Thymus (tissue), 11 donors: ENCODE measurements around the gene HOXA11. TPM values are rescaled to one million over a fixed set of nuclear protein-coding genes. Genes with fewer than 3 reads are reported as not detected.
A peak's percentile ranks its signal among the peaks of the same experiment; 100 is the strongest.

ENCODE experiments used
- DNase-seq, 9 donors: peaks; one replicate each; pipeline ENCODE4 v3.0.0-alpha.2; 2013; ENCODE audit warnings: low spot score in 9 of 9, low read depth in 6 of 9, missing footprints in 1 of 9
- H3K27ac ChIP-seq, 2 donors: one replicate each; pipeline ENCODE4 v1.5.1; 2013; ENCODE audit warnings: control low read depth in 1 of 2, low read depth in 1 of 2, low read length in 1 of 2, mild to moderate bottlenecking in 1 of 2, moderate library complexity in 1 of 2
- H3K27me3 ChIP-seq, 2 donors: one replicate each; pipeline ENCODE4 v1.5.1; 2013; ENCODE audit warnings: low read length in 1 of 2; ENCODE audit not compliant: control insufficient read depth in 2 of 2, insufficient read depth in 1 of 2
- H3K36me3 ChIP-seq, 2 donors: one replicate each; pipeline ENCODE4 v1.5.1; 2013; ENCODE audit warnings: low read length in 1 of 2, mild to moderate bottlenecking in 1 of 2, moderate library complexity in 1 of 2; ENCODE audit not compliant: control insufficient read depth in 2 of 2, insufficient read depth in 2 of 2
- H3K4me1 ChIP-seq, 2 donors: one replicate each; pipeline ENCODE4 v1.5.1; 2013; ENCODE audit warnings: low read length in 2 of 2; ENCODE audit not compliant: control insufficient read depth in 2 of 2, insufficient read depth in 2 of 2
- H3K4me3 ChIP-seq, 2 donors: one replicate each; pipeline ENCODE4 v1.5.1; 2013; ENCODE audit warnings: low read length in 2 of 2, control low read depth in 1 of 2, mild to moderate bottlenecking in 1 of 2
- H3K9me3 ChIP-seq, 2 donors: one replicate each; pipeline ENCODE4 v1.5.1; 2013; ENCODE audit warnings: low read length in 1 of 2, mild to moderate bottlenecking in 1 of 2; ENCODE audit not compliant: control insufficient read depth in 2 of 2, insufficient read depth in 1 of 2
- WGBS: extraction: QIAGEN DNeasy Blood & Tissue Kit; methylation state at CpG from one replicate; pipeline ENCODE4 v1.1.7; 2013; 5-methylcytosine and 5-hydroxymethylcytosine counted together
- polyA plus RNA-seq: library from polyadenylated mRNA; stranded (reverse); fragments of 200-250 nt; gene quantifications from one replicate; pipeline ENCODE4 v1.2.3, GENCODE V29; 2013
- total RNA-seq: library from RNA; stranded (reverse); fragments of 120-200 nt; gene quantifications from one replicate; pipeline ENCODE4 v1.2.4, GENCODE V29; 2013
- donor health status: healthy.

HOXA11 gene
- total and polyA plus RNA-seq, 2 donors = under 0.01 TPM; not detected in 1

- H3K4me1 ChIP-seq = peaks cover 9 to 16% of the 10 kb centered on the region in 2 donors
- no peak for DNase-seq
- no peak overlapping the region for H3K27ac ChIP-seq
- H3K27me3 ChIP-seq = peaks cover 88 to 97% of the 10 kb centered on the region in 2 donors
- peaks cover 1 to 4% of the 10 kb centered on the region in 2 donors for H3K9me3 ChIP-seq
- no peak overlapping the region for H3K4me3 ChIP-seq
- WGBS = 5% methylated on average over 4 of the region's 4 CpGs
- H3K36me3 ChIP-seq = no peaks in the 10 kb centered on the region
These were observed 16.6 kb upstream of the HOXA11 start for GRCh38 chr7:27201580-27202017.

GRCh38 chr7:27200761-27201579, 15.9 kb upstream of the HOXA11 start:
- Histone ChIP-seq H3K27ac (no peak overlapping the region), H3K9me3 (peaks cover 1 to 4% of the 10 kb centered on the region in 2 donors), H3K4me3 (peak overlapping the region in 1 of 2 donors; percentile 65), H3K36me3 (no peaks in the 10 kb centered on the region), H3K4me1 (peaks cover 9 to 16% of the 10 kb centered on the region in 2 donors), H3K27me3 (peaks cover 88 to 97% of the 10 kb centered on the region in 2 donors)
- WGBS = 9% methylated on average over 14 of the region's 14 CpGs
- DNase-seq = no peak

- Histone ChIP-seq H3K27ac (no peak within 1 kb of the TSS), H3K9me3 (peaks cover under 1 to 1% of the 10 kb centered on the region in 2 donors), H3K4me3 (peak within 1 kb of the TSS in 1 of 2 donors; percentile 65), H3K27me3 (peaks cover 88 to 97% of the 10 kb centered on the region in 2 donors), H3K36me3 (no peaks in the 10 kb centered on the region), H3K4me1 (peaks cover 9 to 16% of the 10 kb centered on the region in 2 donors)
- 1% methylated on average over 99 of the region's 99 CpGs for WGBS
- peak in 6 of 9 donors; percentile 45 to 77 (median 55) for DNase-seq
These were observed 15.1 kb upstream of the HOXA11 start, which contains the start of gene HOXA13 for GRCh38 chr7:27199849-27200760. Gene HOXA13 (minus strand): TSS chr7:27200091. CDS start chr7:27200077, 14 bp downstream.

GRCh38 chr7:27198871-27199801, 14.1 kb upstream of the HOXA11 start:
- no peak overlapping the region for H3K27ac ChIP-seq
- DNase-seq = no peak
- WGBS = 3% methylated on average over 93 of the region's 93 CpGs
- no peaks in the 10 kb centered on the region for H3K36me3 ChIP-seq
- H3K9me3 ChIP-seq = peaks cover 0 to 1% of the 10 kb centered on the region in 2 donors
- H3K4me3 ChIP-seq = peak overlapping the region in 1 of 2 donors; percentile 65
- peaks cover 85 to 97% of the 10 kb centered on the region in 2 donors for H3K27me3 ChIP-seq
- H3K4me1 ChIP-seq = peaks cover 9 to 16% of the 10 kb centered on the region in 2 donors

GRCh38 chr7:27198138-27198841, 13.3 kb upstream of the HOXA11 start:
- H3K4me1 ChIP-seq = peaks cover 9 to 16% of the 10 kb centered on the region in 2 donors
- peaks cover 0 to 1% of the 10 kb centered on the region in 2 donors for H3K9me3 ChIP-seq
- no peaks in the 10 kb centered on the region for H3K36me3 ChIP-seq
- WGBS = 13% methylated on average over 29 of the region's 29 CpGs
- no peak overlapping the region for H3K27ac ChIP-seq
- no peak for DNase-seq
- H3K4me3 ChIP-seq = no peak overlapping the region
- peaks cover 81 to 97% of the 10 kb centered on the region in 2 donors for H3K27me3 ChIP-seq

GRCh38 chr7:27197137-27198042, 12.4 kb upstream of the HOXA11 start:
- Histone ChIP-seq H3K27ac (no peak overlapping the region), H3K36me3 (no peaks in the 10 kb centered on the region), H3K27me3 (peaks cover 78 to 97% of the 10 kb centered on the region in 2 donors), H3K9me3 (peaks cover 0 to 1% of the 10 kb centered on the region in 2 donors), H3K4me3 (no peak overlapping the region), H3K4me1 (peaks cover 9 to 16% of the 10 kb centered on the region in 2 donors)
- no peak for DNase-seq
- WGBS = 24% methylated on average over 18 of the region's 18 CpGs

GRCh38 chr7:27196287-27196767, 11.3 kb upstream of the HOXA11 start:
- H3K4me1 ChIP-seq = peaks cover 14 to 16% of the 10 kb centered on the region in 2 donors
- DNase-seq = peak in 8 of 9 donors; percentile 46 to 87 (median 72)

More at GRCh38 chr7:27196287-27196767, 11.3 kb upstream of the HOXA11 start:
- H3K27me3 ChIP-seq = peaks cover 77 to 97% of the 10 kb centered on the region in 2 donors
- H3K4me3 ChIP-seq = no peak overlapping the region
- H3K9me3 ChIP-seq = peaks cover 1 to 6% of the 10 kb centered on the region in 2 donors
- peak overlapping the region in 1 of 2 donors; percentile 20 for H3K27ac ChIP-seq
- WGBS = 3% methylated on average over 6 of the region's 6 CpGs
- no peaks in the 10 kb centered on the region for H3K36me3 ChIP-seq
